Urothelium cell line (cell line): ENCODE measurements around the gene LCN2.

Experiments used
- DNase-seq: peaks from one replicate; pipeline ENCODE4 v3.0.0; 2011; ENCODE audit warnings: low spot score, mixed read lengths
- FAIRE-seq: peaks from 2 replicates; lab custom pipeline; 2011; peaks lifted over from hg19 to GRCh38; lab: Jason Lieb, UNC

LCN2 gene

GRCh38 chr9:128114326-128115186 lies 34.7 kb upstream of the LCN2 start:
- no peak for FAIRE-seq
- no peak for DNase-seq

- DNase-seq: no peak
- FAIRE-seq: no peak
These were observed 33.8 kb upstream of the LCN2 start for GRCh38 chr9:128115187-128116103.

GRCh38 chr9:128116104-128117083 lies 32.9 kb upstream of the LCN2 start:
- DNase-seq (no peak), FAIRE-seq (no peak)

GRCh38 chr9:128117613-128118471 lies 31.4 kb upstream of the LCN2 start:
- DNase-seq (peak; percentile 87), FAIRE-seq (no peak)

- no peak for DNase-seq
These were observed 30.8 kb upstream of the LCN2 start for GRCh38 chr9:128118472-128118857.

GRCh38 chr9:128118971-128119665 lies 30.1 kb upstream of the LCN2 start:
- FAIRE-seq: no peak
- DNase-seq: no peak

More at GRCh38 chr9:128118472-128118857, 30.8 kb upstream of the LCN2 start:
- FAIRE-seq: no peak

GRCh38 chr9:128120061-128120740 lies 29.1 kb upstream of the LCN2 start:
- DNase-seq (no peak), FAIRE-seq (no peak)

- DNase-seq: no peak
- no peak for FAIRE-seq
These were observed 28.4 kb upstream of the LCN2 start for GRCh38 chr9:128120741-128121465.

GRCh38 chr9:128121466-128121810 lies 27.8 kb upstream of the LCN2 start:
- no peak for FAIRE-seq
- no peak for DNase-seq

- DNase-seq (no peak), FAIRE-seq (no peak)
These were observed 27.1 kb upstream of the LCN2 start for GRCh38 chr9:128121924-128122808.

- FAIRE-seq (no peak), DNase-seq (no peak)
These were observed 26.5 kb upstream of the LCN2 start for GRCh38 chr9:128122809-128123175.

- no peak for DNase-seq
- FAIRE-seq: no peak
These were observed 25.7 kb upstream of the LCN2 start for GRCh38 chr9:128123451-128124080.

GRCh38 chr9:128124451-128124850 lies 24.8 kb upstream of the LCN2 start:
- no peak for DNase-seq
- FAIRE-seq: no peak

GRCh38 chr9:128124873-128125579 lies 24.2 kb upstream of the LCN2 start:
- DNase-seq (no peak), FAIRE-seq (no peak)

GRCh38 chr9:128125580-128126354 lies 23.5 kb upstream of the LCN2 start:
- FAIRE-seq: no peak
- no peak for DNase-seq
